Measurements from ENCODE around the gene UMODL1. TPM values are rescaled to one million over a fixed set of nuclear protein-coding genes. Genes with fewer than 3 reads are reported as not detected.

The UMODL1 gene
- total and polyA plus RNA-seq, 2 experiments from 2014 or later, result 0.15 to 0.47 TPM

- no peaks in the 10 kb centered on the region for H3K36me3 ChIP-seq (replicated peaks; ENCODE audit: insufficient read depth, low read depth)
- TF ChIP-seq, protein P1, sequence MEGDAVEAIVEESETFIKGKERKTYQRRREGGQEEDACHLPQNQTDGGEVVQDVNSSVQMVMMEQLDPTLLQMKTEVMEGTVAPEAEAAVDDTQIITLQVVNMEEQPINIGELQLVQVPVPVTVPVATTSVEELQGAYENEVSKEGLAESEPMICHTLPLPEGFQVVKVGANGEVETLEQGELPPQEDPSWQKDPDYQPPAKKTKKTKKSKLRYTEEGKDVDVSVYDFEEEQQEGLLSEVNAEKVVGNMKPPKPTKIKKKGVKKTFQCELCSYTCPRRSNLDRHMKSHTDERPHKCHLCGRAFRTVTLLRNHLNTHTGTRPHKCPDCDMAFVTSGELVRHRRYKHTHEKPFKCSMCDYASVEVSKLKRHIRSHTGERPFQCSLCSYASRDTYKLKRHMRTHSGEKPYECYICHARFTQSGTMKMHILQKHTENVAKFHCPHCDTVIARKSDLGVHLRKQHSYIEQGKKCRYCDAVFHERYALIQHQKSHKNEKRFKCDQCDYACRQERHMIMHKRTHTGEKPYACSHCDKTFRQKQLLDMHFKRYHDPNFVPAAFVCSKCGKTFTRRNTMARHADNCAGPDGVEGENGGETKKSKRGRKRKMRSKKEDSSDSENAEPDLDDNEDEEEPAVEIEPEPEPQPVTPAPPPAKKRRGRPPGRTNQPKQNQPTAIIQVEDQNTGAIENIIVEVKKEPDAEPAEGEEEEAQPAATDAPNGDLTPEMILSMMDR (IDR thresholded peaks at IDR 0.05; ENCODE audit: poor library complexity), result no peak
- no peak for TF ChIP-seq EZH2phosphoT487 (IDR thresholded peaks at IDR 0.05; ENCODE audit: low read depth, severe bottlenecking, unreplicated experiment)
- TF ChIP-seq EZH2 (IDR thresholded peaks at IDR 0.05; ENCODE audit: borderline replicate concordance), result no peak
- no peaks in the 10 kb centered on the region for H3K4me1 ChIP-seq (ENCODE audit: insufficient read depth)
- DNase-seq (ENCODE audit: low spot score), result no peak
- H3K4me2 ChIP-seq, result no peak overlapping the region
- 71% methylated on average over 1 of the region's 6 CpGs for WGBS (ENCODE audit: low lambda C conversion rate, missing lambda C conversion rate)
- H3K9me2 ChIP-seq (replicated peaks; ENCODE audit: insufficient read depth), result no peaks in the 10 kb centered on the region
- H3K27me3 ChIP-seq, result no peaks in the 10 kb centered on the region
- no peaks in the 10 kb centered on the region for H3K79me2 ChIP-seq
- no peak overlapping the region for H2AFZ ChIP-seq
- H3K9me3 ChIP-seq (ENCODE audit: low read depth), result no peaks in the 10 kb centered on the region
- no peak overlapping the region for H3K27ac ChIP-seq
- H3K4me3 ChIP-seq, result no peak overlapping the region
- H4K20me1 ChIP-seq (ENCODE audit: insufficient read depth, poor library complexity, severe bottlenecking), result no peaks in the 10 kb centered on the region
These were observed 43.9 kb upstream of the UMODL1 start for GRCh38 chr21:42027085-42027821.

GRCh38 chr21:42027822-42028765 is 43.0 kb upstream of the UMODL1 start:
- Histone ChIP-seq H3K79me2 (no peaks in the 10 kb centered on the region), H3K4me2 (no peak overlapping the region), H2AFZ (no peak overlapping the region), H4K20me1 (ENCODE audit: insufficient read depth, poor library complexity, severe bottlenecking) (no peaks in the 10 kb centered on the region), H3K27ac (no peak overlapping the region), H3K4me1 (ENCODE audit: insufficient read depth) (no peaks in the 10 kb centered on the region), H3K4me3 (no peak overlapping the region), H3K9me2 (replicated peaks; ENCODE audit: insufficient read depth) (no peaks in the 10 kb centered on the region), H3K9me3 (ENCODE audit: low read depth) (no peaks in the 10 kb centered on the region), H3K36me3 (replicated peaks; ENCODE audit: insufficient read depth, low read depth) (no peaks in the 10 kb centered on the region), H3K27me3 (no peaks in the 10 kb centered on the region)
- TF ChIP-seq, protein P1 (IDR thresholded peaks at IDR 0.05; ENCODE audit: poor library complexity), result no peak
- TF ChIP-seq EZH2phosphoT487 (IDR thresholded peaks at IDR 0.05; ENCODE audit: low read depth, severe bottlenecking, unreplicated experiment) (no peak), EZH2 (IDR thresholded peaks at IDR 0.05; ENCODE audit: borderline replicate concordance) (no peak)
- no peak for DNase-seq (ENCODE audit: low spot score)
- 91% methylated on average over 26 of the region's 26 CpGs for WGBS (ENCODE audit: low lambda C conversion rate, missing lambda C conversion rate)

DNA sequence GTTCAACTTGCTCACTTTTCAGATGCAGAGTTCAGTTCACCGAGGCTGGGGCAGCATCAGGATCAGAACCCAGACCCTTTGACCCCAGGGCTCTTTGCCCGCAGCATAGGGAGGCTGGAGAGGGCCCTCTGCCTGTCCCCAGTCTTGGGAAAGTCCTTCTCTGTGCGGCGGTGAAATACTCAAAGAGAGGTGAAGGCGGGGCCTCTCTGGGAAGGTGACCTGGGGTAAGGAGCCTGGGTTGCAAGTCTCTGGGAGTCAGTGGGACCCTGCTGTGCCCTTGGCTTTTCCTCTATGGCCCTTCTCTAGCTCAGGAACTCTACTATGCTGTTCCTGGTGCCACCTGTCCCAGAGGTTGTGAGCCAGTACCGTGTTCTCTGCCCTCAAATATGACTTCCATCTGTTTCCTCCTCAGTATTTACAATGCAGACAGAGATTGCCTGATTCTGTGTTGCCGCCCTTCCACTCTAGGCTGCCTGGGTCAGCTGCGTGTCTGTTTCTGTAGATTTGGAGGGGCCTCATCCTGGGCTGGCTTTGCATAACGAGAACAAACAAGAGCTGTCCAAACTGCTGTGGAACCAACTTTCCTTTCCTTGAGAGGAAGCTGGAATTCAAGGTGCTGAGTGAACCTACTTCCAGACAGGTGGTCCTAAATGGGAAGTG is 42.2 kb upstream of the UMODL1 start:
- Histone ChIP-seq H3K4me1 (ENCODE audit: insufficient read depth) (no peaks in the 10 kb centered on the region), H3K27me3 (no peaks in the 10 kb centered on the region), H3K9me3 (ENCODE audit: low read depth) (no peaks in the 10 kb centered on the region), H3K36me3 (replicated peaks; ENCODE audit: insufficient read depth, low read depth) (no peaks in the 10 kb centered on the region), H3K4me2 (no peak overlapping the region), H2AFZ (no peak overlapping the region), H3K27ac (no peak overlapping the region), H3K79me2 (no peaks in the 10 kb centered on the region), H4K20me1 (ENCODE audit: insufficient read depth, poor library complexity, severe bottlenecking) (no peaks in the 10 kb centered on the region), H3K9me2 (replicated peaks; ENCODE audit: insufficient read depth) (no peaks in the 10 kb centered on the region), H3K4me3 (no peak overlapping the region)
- no peak for DNase-seq (ENCODE audit: low spot score)
- TF ChIP-seq EZH2phosphoT487 (IDR thresholded peaks at IDR 0.05; ENCODE audit: low read depth, severe bottlenecking, unreplicated experiment) (no peak), EZH2 (IDR thresholded peaks at IDR 0.05; ENCODE audit: borderline replicate concordance) (no peak)
- TF ChIP-seq, protein P1 (IDR thresholded peaks at IDR 0.05; ENCODE audit: poor library complexity), result no peak
- 76% methylated on average over 9 of the region's 9 CpGs for WGBS (ENCODE audit: low lambda C conversion rate, missing lambda C conversion rate)
